Thyroid gland (tissue), 4 donors: ENCODE measurements around the gene PANK3.

ENCODE experiments used
- CTCF ChIP-seq, 6 experiments: fragments of 200-600 bp in 3 of 6; fragments of 450-650 bp in 3 of 6; sonication (generic) in 3 of 6; IDR thresholded peaks; one replicate each; pipeline ENCODE4 v1.5.1; 2016 to 2019; ENCODE audit warnings: antibody characterized with exemption in 6 of 6, mild to moderate bottlenecking in 2 of 6, inconsistent platforms in 1 of 6, moderate library complexity in 1 of 6
- POLR2A ChIP-seq, 2 donors: fragments of 450-650 bp; IDR thresholded peaks; one replicate each; pipeline ENCODE4 v1.6.1; 2017; ENCODE audit warnings: antibody characterized with exemption in 2 of 2, mild to moderate bottlenecking in 2 of 2, moderate library complexity in 1 of 2

DNA sequence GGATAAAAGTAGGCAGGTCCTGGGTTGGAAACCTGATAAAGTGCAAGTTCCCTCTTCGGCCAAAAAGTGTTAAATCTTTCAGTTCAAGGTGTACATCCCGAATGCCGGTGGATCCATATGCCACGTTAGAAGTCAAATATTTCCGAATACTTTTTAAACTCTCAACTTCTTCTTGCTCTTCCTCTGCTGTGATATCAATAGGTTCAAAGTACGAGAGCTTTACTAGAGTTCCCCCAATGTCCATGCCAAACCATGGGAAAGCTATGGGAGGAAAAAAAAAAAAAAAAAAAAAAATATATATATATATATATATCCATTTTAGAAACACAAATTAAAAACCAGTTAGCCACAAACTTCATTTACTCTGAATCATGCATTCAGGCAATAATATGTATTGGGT lies 10.4 kb downstream of the PANK3 start:
- TF ChIP-seq CTCF (IDR thresholded peaks at IDR 0.05) (no peak), POLR2A (IDR thresholded peaks at IDR 0.05) (no peak)
